K562 treated with DMSO at 1 percent for 4 hours (cell line): ENCODE results near the gene PLBD2. TPM values are rescaled to one million over a fixed set of nuclear protein-coding genes. Genes with fewer than 3 reads are reported as not detected.

ENCODE experiments used
- total RNA-seq: library from RNA; unstranded; fragments of 300-600 nt; gene quantifications from 2 replicates; pipeline ENCODE4 v1.2.3, GENCODE V29; 2022; ENCODE audit not compliant: insufficient read depth

The PLBD2 gene, protein sequence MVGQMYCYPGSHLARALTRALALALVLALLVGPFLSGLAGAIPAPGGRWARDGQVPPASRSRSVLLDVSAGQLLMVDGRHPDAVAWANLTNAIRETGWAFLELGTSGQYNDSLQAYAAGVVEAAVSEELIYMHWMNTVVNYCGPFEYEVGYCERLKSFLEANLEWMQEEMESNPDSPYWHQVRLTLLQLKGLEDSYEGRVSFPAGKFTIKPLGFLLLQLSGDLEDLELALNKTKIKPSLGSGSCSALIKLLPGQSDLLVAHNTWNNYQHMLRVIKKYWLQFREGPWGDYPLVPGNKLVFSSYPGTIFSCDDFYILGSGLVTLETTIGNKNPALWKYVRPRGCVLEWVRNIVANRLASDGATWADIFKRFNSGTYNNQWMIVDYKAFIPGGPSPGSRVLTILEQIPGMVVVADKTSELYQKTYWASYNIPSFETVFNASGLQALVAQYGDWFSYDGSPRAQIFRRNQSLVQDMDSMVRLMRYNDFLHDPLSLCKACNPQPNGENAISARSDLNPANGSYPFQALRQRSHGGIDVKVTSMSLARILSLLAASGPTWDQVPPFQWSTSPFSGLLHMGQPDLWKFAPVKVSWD
- total RNA-seq: 41.4 and 43.2 TPM in 2 replicates

DNA sequence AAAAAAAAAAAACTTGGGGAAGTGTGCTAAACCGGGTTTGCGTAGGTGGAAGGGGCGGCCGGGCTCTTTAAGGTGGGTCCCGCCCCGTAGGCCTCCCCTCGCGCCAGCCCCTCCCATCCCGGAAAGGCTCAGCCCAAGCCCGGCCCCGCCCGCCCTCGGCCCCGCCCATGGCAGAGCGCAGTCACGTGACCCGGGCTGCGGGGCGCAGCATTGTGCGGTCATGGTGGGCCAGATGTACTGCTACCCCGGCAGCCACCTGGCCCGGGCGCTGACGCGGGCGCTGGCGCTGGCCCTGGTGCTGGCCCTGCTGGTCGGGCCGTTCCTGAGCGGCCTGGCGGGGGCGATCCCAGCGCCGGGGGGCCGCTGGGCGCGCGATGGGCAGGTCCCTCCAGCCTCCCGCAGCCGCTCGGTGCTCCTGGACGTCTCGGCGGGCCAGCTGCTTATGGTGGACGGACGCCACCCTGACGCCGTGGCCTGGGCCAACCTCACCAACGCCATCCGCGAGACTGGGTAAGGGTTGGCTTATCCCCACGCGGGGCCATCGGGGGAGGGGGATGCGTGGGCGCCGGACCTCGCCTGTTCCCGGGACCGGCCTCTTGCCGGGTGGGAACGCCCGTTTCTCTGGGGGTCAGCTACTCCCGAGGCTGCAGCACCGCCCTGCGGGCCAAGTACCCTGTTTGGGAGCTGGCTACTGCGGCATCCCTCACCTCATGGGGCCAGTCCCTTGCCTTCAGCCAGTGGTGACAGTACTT is at the start of gene PLBD2:
PLBD2 (plus strand) TSS at position 207 of the 752 bp plus-strand sequence; CDS start at position 221, 14 bp downstream.

DNA sequence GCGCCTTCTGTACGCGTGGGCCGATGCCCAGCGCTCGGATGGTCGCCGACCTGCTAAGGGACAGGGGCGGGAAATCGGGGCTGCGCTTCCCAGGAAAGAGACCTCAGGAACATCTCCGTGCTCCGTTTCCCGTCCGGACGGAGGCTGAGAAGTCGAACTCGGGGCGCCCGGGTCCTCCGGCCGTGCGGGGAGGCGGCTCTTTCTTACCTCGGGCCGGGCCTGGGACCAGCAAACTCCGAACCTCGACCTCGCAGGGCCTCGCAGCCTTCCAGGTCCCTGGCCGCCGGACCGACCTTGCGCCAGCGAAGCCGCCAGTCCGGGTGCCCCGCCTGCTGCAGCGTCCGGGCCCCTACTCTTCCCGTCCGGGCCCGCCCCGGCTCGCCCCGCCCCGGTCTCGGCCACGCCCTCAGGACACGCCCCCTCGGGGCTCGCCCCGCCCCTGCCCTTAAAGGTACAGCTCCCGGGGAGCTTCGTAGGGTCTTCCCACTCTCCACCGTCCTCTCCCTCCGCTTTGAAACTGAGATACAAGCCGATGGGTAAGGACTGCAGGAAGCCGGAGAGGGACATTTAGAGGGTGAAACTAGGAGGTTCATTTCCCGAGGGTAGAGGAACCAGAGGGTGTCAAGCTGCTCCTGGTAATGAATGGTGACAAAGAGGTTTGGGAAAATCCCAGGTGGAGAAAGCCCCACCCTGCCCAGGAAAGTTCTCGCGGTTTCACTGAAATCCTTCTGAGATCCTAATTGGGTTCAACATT is 23.4 kb upstream of the PLBD2 start, which contains the start of gene SLC8B1:
SLC8B1 (minus strand) TSS at position 324 of the 754 bp plus-strand sequence. CDS start 2,231 bp downstream, outside the sequence.

DNA sequence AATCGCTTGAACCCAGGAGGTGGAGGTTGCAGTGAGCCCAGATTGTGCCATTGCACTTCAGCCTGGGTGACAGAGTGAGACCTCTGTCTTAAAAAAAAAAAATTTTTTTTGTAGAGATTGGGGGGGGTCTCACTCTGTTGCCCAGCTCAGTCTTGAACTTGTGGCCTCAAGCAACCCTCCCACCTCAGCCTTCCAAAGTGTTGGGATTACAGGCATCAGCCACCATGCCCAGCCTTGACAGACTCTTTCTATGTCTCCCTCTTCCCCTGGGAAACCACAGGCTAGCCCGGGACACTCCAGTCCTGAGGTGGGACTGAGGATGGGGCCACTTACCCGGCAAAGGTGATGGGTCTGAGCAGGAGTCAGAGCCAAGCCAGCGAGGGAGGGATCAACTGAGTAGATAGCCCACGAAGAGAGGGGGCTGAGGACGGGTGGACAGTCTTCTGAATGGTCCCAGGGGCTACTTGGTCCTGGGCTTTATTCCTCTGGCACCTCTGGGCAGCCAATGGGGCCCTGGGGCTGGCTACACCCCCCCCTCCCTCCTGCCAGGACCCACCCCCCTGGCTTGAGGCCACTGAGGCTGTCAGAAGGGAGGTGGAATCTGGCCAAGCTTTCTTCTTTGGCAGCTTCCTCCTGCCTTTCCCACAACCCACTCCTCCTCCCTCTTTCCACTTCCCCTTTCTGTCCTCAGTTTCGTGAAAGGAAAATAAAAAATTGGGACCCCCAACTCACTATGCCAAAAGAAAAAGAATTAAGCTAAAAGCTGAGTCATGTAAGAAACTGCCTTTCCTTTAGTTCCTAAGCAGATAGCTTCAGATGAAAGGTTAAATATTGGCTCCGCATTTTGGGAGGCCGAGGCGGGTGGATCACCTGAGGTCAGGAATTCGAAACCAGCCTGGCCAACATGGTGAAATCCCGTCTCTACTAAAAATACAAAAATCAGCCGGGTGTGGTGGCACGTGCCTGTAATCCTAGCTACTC is 45.3 kb downstream of the PLBD2 start, which contains the start of gene SDS:
SDS (minus strand) TSS at position 453 of the 981 bp plus-strand sequence. CDS start 4,179 bp downstream, outside the sequence.

DNA sequence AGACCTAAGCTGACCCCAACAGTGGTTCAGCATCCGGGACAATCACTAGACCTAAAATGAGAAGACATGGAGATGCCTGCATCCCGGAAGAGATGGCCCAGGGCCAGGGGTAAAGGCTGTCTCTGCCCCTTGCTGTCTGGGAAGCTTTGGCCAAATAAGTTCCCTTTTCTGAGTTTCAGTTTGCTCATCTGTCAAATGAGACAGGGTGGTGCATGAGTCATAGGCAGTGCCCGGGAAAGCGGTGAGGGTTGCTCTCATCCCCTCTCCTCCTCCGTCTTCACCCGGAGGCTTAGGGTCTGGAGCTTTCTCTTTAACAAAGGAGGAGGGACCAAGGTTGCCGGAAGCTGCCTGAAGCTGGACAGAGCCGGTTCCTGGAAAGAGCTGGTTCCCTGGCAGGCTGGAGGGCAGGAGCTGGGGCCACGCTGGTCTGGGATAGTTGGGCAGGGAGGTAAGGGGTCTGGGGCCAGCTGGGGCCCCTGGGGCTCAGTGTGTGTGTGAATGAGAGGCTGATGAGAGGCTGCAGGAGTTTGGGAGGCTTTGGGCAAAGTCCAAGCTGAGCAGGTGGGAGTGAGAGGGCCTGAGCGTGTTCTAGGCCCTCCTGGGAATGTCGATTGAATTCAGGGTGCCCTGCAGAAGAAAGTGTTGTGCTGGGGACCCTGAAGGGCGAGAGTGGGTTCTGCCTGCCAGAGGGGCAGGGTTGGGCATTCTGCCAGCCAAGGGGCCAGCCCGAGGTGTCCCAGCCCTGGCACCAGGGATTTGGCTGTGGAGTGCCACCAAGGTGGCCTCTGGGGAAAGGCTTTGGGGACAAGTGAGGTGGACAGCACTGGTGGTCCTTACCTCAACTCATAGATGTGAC is 63.9 kb downstream of the PLBD2 start, which contains the start of gene SDSL:
SDSL (plus strand) TSS at position 351 of the 856 bp plus-strand sequence. CDS start 5,603 bp downstream, outside the sequence.

Other genes starting within 250 kb of the PLBD2 start
- gene RASAL1, start 222.8 kb upstream of the PLBD2 start, total RNA-seq: not detected in 2 replicates
- 0.47 TPM in 1 of 2 replicates, not detected in the other for gene CFAP73, start 208.9 kb upstream of the PLBD2 start, total RNA-seq
- gene DDX54, start 173.1 kb upstream of the PLBD2 start, total RNA-seq: 70.7 and 79.5 TPM in 2 replicates
- gene RITA1, start 172.9 kb upstream of the PLBD2 start, total RNA-seq: 27.0 and 29.0 TPM in 2 replicates
- 25.6 and 35.8 TPM in 2 replicates for gene TPCN1, start 137.1 kb upstream of the PLBD2 start, total RNA-seq
- gene SLC8B1, start 23.5 kb upstream of the PLBD2 start, total RNA-seq: 27.0 and 35.2 TPM in 2 replicates
- 1.2 and 1.8 TPM in 2 replicates for gene SDS, start 45.3 kb downstream of the PLBD2 start, total RNA-seq
- 12.5 and 22.2 TPM in 2 replicates for gene SDSL, start 63.8 kb downstream of the PLBD2 start, total RNA-seq
- gene LHX5, start 113.3 kb downstream of the PLBD2 start, total RNA-seq: 0.19 TPM in 1 of 2 replicates, not detected in the other